ENCODE measurements around the gene DOLPP1.

DNA sequence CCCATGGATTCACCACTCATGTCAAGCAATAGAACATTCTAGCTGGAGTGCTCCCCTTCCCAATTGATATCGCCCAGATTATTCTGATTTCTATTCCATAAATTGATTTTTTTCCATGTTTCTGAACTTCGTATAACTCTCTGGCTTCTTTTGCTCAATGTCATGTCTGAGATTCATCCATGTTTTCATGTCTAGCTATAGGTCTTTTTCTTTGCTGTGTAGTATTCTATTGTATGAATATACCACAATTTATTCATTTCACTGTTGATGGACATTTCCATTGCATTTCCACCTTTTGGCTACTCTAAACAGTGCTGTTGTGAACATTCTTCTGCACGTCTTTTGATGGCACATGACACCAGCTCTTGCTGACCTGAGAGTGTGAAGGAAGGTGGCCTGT lies 49.9 kb downstream of the DOLPP1 start:
- TF ChIP-seq, protein P1, sequence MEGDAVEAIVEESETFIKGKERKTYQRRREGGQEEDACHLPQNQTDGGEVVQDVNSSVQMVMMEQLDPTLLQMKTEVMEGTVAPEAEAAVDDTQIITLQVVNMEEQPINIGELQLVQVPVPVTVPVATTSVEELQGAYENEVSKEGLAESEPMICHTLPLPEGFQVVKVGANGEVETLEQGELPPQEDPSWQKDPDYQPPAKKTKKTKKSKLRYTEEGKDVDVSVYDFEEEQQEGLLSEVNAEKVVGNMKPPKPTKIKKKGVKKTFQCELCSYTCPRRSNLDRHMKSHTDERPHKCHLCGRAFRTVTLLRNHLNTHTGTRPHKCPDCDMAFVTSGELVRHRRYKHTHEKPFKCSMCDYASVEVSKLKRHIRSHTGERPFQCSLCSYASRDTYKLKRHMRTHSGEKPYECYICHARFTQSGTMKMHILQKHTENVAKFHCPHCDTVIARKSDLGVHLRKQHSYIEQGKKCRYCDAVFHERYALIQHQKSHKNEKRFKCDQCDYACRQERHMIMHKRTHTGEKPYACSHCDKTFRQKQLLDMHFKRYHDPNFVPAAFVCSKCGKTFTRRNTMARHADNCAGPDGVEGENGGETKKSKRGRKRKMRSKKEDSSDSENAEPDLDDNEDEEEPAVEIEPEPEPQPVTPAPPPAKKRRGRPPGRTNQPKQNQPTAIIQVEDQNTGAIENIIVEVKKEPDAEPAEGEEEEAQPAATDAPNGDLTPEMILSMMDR (IDR thresholded peaks at IDR 0.05): no peak
- no peak for TF ChIP-seq ZFX (IDR thresholded peaks at IDR 0.05; ENCODE audit: borderline replicate concordance)
